ENCODE measurements around the gene NELFA. TPM values are rescaled to one million over a fixed set of nuclear protein-coding genes. Genes with fewer than 3 reads are reported as not detected.

Gene NELFA
- total and polyA plus RNA-seq, 2 of the 4 experiments (the other 2 are of a cell fraction): 4.3 to 21.9 TPM

GRCh38 chr4:2042204-2042946, 33.6 kb upstream of the NELFA start:
- ATAC-seq (ENCODE audit: low read depth): peak; percentile 47

More at GRCh38 chr4:2042204-2042946, 33.6 kb upstream of the NELFA start:
- H2BK5ac ChIP-seq (ENCODE audit: low read depth, low read length, poor library complexity, severe bottlenecking): no peak overlapping the region
- no peaks in the 10 kb centered on the region for H3K9me1 ChIP-seq (ENCODE audit: insufficient read depth, low read length)
- no peak overlapping the region for H3K14ac ChIP-seq (replicated peaks; ENCODE audit: low read depth, low read length)
- peak overlapping the region; percentile 74 for H3K4me3 ChIP-seq (ENCODE audit: insufficient read depth, low read depth, low read length)
- H4K8ac ChIP-seq (ENCODE audit: low read depth in 2 of 2, low read length in 2 of 2): 0 out of 4 replicates have a peak overlapping the region, but pooled peaks of 1 of the 2 experiments have one; percentile 83
- BruUV-seq (replicated peaks): no TSS peak
- H3K9me3 ChIP-seq (ENCODE audit: control insufficient read depth, insufficient read depth, low read length): no peaks in the 10 kb centered on the region; the same call in 1 of the 2 replicates
- no peak overlapping the region for H3K23ac ChIP-seq (ENCODE audit: low read depth, low read length)
- peaks cover 21% of the 10 kb centered on the region for H3K27me3 ChIP-seq (ENCODE audit: control insufficient read depth, insufficient read depth, low read length)
- no peak overlapping the region; the same call in 1 of the 2 replicates for H3K27ac ChIP-seq (ENCODE audit: insufficient read depth, low read length)
- no peak overlapping the region for H4K5ac ChIP-seq (ENCODE audit: low read depth, low read length)
- H3K4ac ChIP-seq (ENCODE audit: low read depth, low read length): no peak overlapping the region
- intact Hi-C loops (cut with micrococcal nuclease): no loop called here
- H4K20me1 ChIP-seq (ENCODE audit: insufficient read depth, low read length): no peaks in the 10 kb centered on the region
- no peak overlapping the region for H3K9ac ChIP-seq (ENCODE audit: low read depth, low read length)
- POLR2A ChIA-PET (ENCODE audit: unreplicated experiment): no interaction called here
- H3K4me1 ChIP-seq (ENCODE audit: control insufficient read depth, insufficient read depth, low read length): no peaks in the 10 kb centered on the region; the same call in 1 of the 2 replicates
- CTCF ChIA-PET: no interaction called here
- H2BK20ac ChIP-seq (ENCODE audit: low read depth, low read length): no peak overlapping the region
- DNase-seq: no peak
- dilution Hi-C loops (cut with HindIII; ENCODE audit: low sequenced_read_pairs, unreplicated experiment): no loop called here
- H2BK15ac ChIP-seq (ENCODE audit: low read depth, low read length): no peak overlapping the region
- in situ Hi-C loops (cut with MboI; ENCODE audit: low sequenced_read_pairs): no loop called here
- H3K4me2 ChIP-seq (ENCODE audit: low read depth, low read length): peak overlapping the region; percentile 56; the same call in 1 of the 2 replicates
- no peak overlapping the region for H3K18ac ChIP-seq (ENCODE audit: low read depth, low read length)
- H2AFZ ChIP-seq (replicated peaks; ENCODE audit: low read length, poor library complexity): peak overlapping the region; percentile 98
- H3K36me3 ChIP-seq (ENCODE audit: control insufficient read depth, insufficient read depth, low read length): peaks cover 2% of the 10 kb centered on the region; the same call in 1 of the 2 replicates
- no peak overlapping the region for H2AK9ac ChIP-seq (replicated peaks; ENCODE audit: low read depth, low read length, poor library complexity)
- 4% methylated on average over 10 of the region's 80 CpGs; no CpG with 5 or more reads in 1 of the 2 experiments for WGBS, 2 experiments (ENCODE audit: extremely low coverage in 2 of 2, insufficient read length in 1 of 2)
- H4K91ac ChIP-seq (ENCODE audit: insufficient read depth, low read depth, low read length): no peak overlapping the region
- H2AK5ac ChIP-seq (ENCODE audit: low read depth, low read length): no peak overlapping the region
- no peak overlapping the region for H2BK120ac ChIP-seq (ENCODE audit: low read depth, low read length)
- no peak overlapping the region for H3K56ac ChIP-seq (ENCODE audit: extremely low read depth, insufficient read depth, low read length)
- H3K79me1 ChIP-seq (ENCODE audit: low read depth in 1 of 2, low read length in 2 of 2): 0 out of 4 replicates have a peak, but pooled peaks cover 0 to 7% of the 10 kb centered on the region in 2 experiments
- TF ChIP-seq RAD21 (IDR thresholded peaks at IDR 0.05; ENCODE audit: low read length) (no peak), ELK1 (IDR thresholded peaks at IDR 0.05; ENCODE audit: borderline replicate concordance, low read depth, low read length) (no peak), MAZ (IDR thresholded peaks at IDR 0.05; ENCODE audit: borderline replicate concordance, low read depth, low read length) (peak; percentile 13; the same call in 1 of the 2 replicates), MXI1 (IDR thresholded peaks at IDR 0.05; ENCODE audit: borderline replicate concordance, low read depth, low read length) (0 out of 2 replicates have a peak, but pooled peaks have one; percentile 2)
